Measurements from ENCODE around the gene LRRC17. TPM values are rescaled to one million over a fixed set of nuclear protein-coding genes. Genes with fewer than 3 reads are reported as not detected.

Gene LRRC17
- total and polyA plus RNA-seq, 9 of the 15 experiments (the other 6 are each of a cell fraction or from before 2014, with no cell fraction given), result 0.03 to 0.18 (median 0.12) TPM; not detected in 5

DNA sequence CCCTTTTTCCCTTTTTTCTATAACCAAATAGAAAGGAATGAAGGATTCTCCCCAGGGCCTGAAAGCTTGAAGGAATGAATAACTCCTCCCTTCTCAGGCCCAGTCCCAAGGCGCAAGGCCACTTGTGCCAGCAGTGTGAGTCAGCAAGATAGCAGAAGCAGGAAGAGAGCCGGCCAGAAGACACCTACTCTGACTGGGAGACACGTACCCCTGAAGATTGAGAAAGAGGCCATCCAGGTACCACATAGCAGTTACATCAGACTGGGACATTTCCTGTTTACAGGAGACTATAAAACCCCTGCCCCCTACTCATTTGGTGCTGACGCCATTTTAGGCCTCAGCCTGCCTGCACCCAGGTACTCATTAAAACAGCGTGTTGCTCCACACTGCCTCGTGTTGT, 65.5 kb downstream of the LRRC17 start (continued):
- no peak for TF ChIP-seq NEUROD1 (IDR thresholded peaks at IDR 0.05; ENCODE audit: borderline replicate concordance, low read depth, low read length, partially characterized antibody)
- TF ChIP-seq, protein P1, sequence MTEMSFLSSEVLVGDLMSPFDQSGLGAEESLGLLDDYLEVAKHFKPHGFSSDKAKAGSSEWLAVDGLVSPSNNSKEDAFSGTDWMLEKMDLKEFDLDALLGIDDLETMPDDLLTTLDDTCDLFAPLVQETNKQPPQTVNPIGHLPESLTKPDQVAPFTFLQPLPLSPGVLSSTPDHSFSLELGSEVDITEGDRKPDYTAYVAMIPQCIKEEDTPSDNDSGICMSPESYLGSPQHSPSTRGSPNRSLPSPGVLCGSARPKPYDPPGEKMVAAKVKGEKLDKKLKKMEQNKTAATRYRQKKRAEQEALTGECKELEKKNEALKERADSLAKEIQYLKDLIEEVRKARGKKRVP (CRISPR knock-in tag; IDR thresholded peaks at IDR 0.05), result no peak
- TF ChIP-seq, protein P2, sequence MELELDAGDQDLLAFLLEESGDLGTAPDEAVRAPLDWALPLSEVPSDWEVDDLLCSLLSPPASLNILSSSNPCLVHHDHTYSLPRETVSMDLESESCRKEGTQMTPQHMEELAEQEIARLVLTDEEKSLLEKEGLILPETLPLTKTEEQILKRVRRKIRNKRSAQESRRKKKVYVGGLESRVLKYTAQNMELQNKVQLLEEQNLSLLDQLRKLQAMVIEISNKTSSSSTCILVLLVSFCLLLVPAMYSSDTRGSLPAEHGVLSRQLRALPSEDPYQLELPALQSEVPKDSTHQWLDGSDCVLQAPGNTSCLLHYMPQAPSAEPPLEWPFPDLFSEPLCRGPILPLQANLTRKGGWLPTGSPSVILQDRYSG (tag; conservative IDR thresholded peaks at IDR 0.05; ENCODE audit: low read depth), result 0 out of 2 replicates have a peak, but pooled peaks have one; percentile 20
- TF ChIP-seq ZNF507 (tag; conservative IDR thresholded peaks at IDR 0.05), result no peak
- TF ChIP-seq TBL1XR1 (IDR thresholded peaks at IDR 0.05; ENCODE audit: low read length in 2 of 2), result no peak
- TF ChIP-seq, protein P3, sequence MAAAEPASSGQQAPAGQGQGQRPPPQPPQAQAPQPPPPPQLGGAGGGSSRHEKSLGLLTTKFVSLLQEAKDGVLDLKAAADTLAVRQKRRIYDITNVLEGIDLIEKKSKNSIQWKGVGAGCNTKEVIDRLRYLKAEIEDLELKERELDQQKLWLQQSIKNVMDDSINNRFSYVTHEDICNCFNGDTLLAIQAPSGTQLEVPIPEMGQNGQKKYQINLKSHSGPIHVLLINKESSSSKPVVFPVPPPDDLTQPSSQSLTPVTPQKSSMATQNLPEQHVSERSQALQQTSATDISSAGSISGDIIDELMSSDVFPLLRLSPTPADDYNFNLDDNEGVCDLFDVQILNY (CRISPR knock-in tag; IDR thresholded peaks at IDR 0.05), result no peak
- TF ChIP-seq CSDE1 (IDR thresholded peaks at IDR 0.05), result no peak
- no peak for TF ChIP-seq RFX5 (IDR thresholded peaks at IDR 0.05; ENCODE audit: low read depth, low read length)
- TF ChIP-seq RBM17 (IDR thresholded peaks at IDR 0.05; ENCODE audit: borderline replicate concordance, low read depth, low read length), result no peak
- no peak for TF ChIP-seq PHF8 (IDR thresholded peaks at IDR 0.05; ENCODE audit: borderline replicate concordance, low read length)
- TF ChIP-seq MCM5 (IDR thresholded peaks at IDR 0.05; ENCODE audit: low read depth), result no peak
- no peak for TF ChIP-seq KDM4B (IDR thresholded peaks at IDR 0.05; ENCODE audit: borderline replicate concordance in 2 of 2, low read depth in 1 of 2)
- TF ChIP-seq TAF1 (IDR thresholded peaks at IDR 0.05; ENCODE audit: control insufficient read depth, extremely low read depth, insufficient read depth, low read length, severe bottlenecking), result no peak
- TF ChIP-seq, protein P4, sequence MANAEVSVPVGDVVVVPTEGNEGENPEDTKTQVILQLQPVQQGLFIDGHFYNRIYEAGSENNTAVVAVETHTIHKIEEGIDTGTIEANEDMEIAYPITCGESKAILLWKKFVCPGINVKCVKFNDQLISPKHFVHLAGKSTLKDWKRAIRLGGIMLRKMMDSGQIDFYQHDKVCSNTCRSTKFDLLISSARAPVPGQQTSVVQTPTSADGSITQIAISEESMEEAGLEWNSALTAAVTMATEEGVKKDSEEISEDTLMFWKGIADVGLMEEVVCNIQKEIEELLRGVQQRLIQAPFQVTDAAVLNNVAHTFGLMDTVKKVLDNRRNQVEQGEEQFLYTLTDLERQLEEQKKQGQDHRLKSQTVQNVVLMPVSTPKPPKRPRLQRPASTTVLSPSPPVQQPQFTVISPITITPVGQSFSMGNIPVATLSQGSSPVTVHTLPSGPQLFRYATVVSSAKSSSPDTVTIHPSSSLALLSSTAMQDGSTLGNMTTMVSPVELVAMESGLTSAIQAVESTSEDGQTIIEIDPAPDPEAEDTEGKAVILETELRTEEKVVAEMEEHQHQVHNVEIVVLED (CRISPR knock-in tag; IDR thresholded peaks at IDR 0.05), result no peak
- TF ChIP-seq, protein P5, sequence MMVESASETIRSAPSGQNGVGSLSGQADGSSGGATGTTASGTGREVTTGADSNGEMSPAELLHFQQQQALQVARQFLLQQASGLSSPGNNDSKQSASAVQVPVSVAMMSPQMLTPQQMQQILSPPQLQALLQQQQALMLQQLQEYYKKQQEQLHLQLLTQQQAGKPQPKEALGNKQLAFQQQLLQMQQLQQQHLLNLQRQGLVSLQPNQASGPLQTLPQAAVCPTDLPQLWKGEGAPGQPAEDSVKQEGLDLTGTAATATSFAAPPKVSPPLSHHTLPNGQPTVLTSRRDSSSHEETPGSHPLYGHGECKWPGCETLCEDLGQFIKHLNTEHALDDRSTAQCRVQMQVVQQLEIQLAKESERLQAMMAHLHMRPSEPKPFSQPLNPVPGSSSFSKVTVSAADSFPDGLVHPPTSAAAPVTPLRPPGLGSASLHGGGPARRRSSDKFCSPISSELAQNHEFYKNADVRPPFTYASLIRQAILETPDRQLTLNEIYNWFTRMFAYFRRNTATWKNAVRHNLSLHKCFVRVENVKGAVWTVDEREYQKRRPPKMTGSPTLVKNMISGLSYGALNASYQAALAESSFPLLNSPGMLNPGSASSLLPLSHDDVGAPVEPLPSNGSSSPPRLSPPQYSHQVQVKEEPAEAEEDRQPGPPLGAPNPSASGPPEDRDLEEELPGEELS (CRISPR knock-in tag; IDR thresholded peaks at IDR 0.05; ENCODE audit: borderline replicate concordance), result no peak
- TF ChIP-seq NFIX (CRISPR knock-in tag; IDR thresholded peaks at IDR 0.05; ENCODE audit: low read depth), result no peak
- TF ChIP-seq ESRRB (CRISPR knock-in tag; IDR thresholded peaks at IDR 0.05; ENCODE audit: borderline replicate concordance), result no peak
- no peak for TF ChIP-seq NR3C1 (CRISPR knock-in tag; IDR thresholded peaks at IDR 0.05)
- TF ChIP-seq, protein P6, sequence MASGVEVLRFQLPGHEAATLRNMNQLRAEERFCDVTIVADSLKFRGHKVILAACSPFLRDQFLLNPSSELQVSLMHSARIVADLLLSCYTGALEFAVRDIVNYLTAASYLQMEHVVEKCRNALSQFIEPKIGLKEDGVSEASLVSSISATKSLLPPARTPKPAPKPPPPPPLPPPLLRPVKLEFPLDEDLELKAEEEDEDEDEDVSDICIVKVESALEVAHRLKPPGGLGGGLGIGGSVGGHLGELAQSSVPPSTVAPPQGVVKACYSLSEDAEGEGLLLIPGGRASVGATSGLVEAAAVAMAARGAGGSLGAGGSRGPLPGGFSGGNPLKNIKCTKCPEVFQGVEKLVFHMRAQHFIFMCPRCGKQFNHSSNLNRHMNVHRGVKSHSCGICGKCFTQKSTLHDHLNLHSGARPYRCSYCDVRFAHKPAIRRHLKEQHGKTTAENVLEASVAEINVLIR (CRISPR knock-in tag; IDR thresholded peaks at IDR 0.05), result no peak
- TF ChIP-seq ZFP30 (CRISPR knock-in tag; IDR thresholded peaks at IDR 0.05; ENCODE audit: borderline replicate concordance), result no peak
- TF ChIP-seq SIRT6 (IDR thresholded peaks at IDR 0.05; ENCODE audit: low read depth, low read length), result no peak
